EL (cell line): ENCODE measurements around the gene CPEB2.

Experiments
- DNase-seq: peaks from one replicate; pipeline ENCODE4 v3.0.0-alpha.2; 2016

CPEB2 gene

DNA sequence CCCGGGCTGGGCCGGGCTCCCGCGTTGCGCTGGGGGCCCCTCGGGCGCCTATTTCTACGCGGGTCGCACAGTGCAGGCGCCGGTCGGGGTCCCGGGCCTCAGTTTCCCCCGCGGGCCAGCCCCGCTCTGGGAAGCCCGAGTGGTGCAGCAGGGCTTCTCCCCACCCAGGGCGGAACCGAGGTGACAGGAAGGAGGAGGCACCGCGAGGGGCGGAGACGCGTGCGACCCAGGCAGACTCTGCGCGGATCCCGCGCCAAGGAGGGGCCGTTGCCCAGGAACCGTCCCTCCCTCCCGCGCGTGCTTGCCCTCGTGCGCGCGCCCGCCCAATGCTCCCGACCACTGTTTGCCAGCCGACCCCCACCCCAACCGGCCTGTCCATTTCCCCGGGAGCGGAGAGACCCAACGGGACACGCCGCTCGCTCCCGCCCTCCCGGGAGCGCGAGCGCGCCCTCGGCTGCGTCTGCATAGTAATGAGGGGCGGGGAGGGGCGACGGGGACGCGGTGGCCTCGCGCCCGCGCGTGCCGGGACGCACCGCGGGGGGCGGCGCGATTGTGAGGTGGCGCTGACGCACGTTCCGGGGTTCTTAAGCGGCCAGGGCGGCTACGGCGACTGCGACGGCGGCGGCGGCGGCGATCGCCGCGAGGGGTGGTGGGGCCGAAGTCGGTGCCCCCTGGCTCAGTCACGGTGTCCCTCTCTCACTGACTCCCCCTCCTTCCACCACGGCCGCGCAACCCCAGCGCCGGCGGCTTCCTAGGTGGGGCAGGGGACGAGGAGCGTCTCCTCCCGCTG lies at the start of gene CPEB2:
Gene CPEB2, plus strand, starts transcription at position 613 of the 790 bp plus-strand sequence. CDS start 193 bp downstream, outside the sequence.
- peak; percentile 95 for DNase-seq

DNA sequence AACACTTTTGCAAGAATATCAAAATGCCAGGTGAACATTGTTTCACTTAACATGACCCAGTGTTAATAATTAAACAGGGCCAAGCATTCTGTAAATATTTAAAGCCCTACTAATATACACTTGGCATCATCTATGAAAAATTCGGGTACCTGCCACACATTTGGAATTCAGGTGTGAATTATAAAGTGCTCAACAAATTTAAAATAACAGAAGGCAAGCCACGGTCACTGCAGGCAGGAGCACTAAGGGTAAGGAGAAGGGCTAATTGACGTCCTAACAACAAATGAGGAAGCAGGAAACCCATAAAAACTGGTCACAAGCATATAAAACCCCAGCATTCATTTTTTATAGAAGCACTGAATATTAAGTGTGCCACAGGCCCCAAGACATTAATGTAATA lies 43.8 kb upstream of the CPEB2 start:
- no peak for DNase-seq

DNA sequence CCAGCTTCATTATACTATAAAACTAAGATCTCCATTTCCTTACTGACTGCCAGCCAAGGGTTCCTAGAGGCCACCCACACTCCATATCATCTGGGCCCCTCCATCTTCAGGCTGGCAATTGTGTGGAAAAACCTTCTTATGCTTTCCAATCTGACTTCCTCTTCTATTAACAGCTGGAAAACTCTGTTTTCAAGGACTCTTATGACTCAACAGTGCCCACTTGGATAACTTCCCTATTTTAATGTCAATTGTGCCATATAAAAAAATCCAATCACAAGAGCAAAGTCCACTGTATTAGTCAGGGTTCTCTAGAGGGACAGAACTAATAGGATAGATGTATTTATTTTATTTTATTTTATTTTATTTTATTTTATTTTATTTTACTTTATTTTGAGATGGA lies 41.0 kb upstream of the CPEB2 start:
- DNase-seq = no peak

DNA sequence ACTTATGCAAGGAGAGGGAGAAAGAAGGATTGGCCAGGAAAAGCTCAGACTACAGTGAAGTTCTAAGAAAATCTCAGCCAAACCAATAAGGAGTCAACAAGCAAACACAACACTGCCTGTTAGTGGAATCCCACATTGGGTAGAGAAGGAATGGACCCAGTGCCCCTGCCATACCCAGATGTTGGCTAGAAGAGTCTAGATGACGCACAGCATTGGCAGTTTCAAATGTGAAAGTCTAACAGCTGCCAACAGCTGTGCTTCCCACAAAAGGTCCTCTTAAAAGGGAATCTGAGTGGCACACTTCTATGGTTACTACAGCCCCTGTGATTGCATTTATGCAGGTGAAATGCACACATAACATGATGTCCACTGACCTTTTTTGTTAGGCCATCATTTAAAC lies 37.2 kb upstream of the CPEB2 start:
- no peak for DNase-seq

DNA sequence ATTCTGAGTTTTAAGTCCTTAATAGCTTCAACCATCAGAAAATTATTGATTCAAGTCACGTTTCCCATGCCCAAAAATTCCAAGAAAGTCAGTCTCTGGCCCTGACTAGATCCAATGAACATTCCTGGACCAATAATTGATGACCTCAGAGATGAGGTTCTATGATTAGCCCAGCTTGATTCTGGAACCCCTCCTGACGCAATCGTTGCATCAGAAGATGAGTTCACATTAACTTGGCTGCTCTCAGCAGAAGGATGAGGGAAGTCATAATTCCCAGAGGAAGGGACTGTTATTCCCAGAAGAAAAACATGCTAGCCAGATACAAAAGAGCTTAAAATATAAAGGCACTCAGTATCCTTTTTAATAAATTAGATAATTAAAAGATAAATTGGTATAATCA lies 34.3 kb upstream of the CPEB2 start:
- DNase-seq = peak; percentile 3

DNA sequence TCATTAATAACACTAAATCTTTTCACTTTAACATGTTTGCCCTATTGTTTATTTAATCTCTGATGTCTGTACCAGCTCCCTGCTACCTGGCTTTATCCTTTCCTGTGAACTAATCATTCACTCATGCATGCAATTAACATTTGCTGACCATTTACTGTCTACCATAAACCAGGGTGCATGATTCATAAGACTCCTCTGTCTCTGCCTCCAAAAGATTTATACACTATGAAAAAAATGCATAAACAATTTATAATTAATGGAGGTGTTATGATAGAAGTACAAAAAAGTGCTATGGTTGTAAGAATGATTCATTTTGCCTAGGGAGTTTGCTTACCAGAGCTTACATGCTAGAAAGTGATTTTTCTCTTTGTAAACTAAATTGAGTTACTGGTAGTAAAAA lies 24.5 kb upstream of the CPEB2 start:
- DNase-seq = no peak

DNA sequence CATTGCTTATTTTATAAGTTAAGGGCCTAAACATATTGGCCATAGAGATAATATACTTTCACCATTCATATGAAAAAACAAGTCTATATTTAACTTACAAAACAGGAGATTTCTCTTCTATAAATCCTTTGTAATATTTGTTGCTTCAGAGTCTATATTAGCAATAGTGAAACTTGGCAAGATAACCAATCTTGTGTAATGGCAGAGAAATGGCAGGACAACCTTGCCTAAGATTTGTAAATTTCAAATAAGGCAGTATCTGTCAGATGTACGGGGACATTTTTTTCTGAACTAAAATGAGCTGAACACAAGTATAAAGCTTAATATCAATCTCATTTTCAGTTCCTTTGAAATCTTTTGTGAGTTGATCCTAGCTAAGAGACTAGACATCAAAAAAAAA lies 17.8 kb upstream of the CPEB2 start:
- no peak for DNase-seq

DNA sequence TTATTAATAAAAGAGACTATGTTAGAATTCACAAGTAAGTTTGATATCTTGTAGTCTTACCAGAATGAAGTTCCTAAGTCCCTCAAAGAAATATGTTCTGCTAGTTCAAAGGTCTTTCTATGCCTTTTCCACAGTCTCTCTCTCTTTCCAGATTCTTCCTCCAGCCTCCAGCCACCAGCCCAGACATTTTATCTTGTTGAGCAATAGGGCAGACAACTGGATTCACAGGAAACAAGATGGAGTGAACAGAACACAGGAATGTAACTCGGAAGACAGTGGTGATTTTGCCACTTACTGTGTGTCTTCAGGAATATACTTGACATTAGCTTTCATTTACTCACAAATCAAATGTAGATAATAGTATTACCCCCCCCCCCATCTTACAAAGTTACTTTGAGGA lies 17.1 kb upstream of the CPEB2 start:
- no peak for DNase-seq

DNA sequence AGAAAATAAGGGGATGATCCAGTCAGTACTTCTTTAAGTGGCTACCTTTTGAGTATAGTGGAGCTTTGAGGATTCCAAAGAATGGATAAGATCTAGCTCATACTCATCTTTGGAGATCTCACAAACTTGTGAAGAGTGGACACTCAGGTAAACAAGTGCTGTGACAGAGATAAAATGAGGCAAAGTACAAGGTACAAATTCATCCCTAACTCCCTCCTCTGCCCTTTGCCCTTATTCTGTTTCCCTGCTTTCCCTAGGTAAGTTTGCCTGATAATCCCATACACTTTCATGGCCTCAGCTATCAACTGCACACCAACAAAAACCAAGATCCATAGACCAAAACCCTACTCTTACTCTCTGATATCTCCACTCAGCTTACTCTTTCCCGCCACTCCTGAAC lies 16.4 kb upstream of the CPEB2 start:
- DNase-seq = no peak

DNA sequence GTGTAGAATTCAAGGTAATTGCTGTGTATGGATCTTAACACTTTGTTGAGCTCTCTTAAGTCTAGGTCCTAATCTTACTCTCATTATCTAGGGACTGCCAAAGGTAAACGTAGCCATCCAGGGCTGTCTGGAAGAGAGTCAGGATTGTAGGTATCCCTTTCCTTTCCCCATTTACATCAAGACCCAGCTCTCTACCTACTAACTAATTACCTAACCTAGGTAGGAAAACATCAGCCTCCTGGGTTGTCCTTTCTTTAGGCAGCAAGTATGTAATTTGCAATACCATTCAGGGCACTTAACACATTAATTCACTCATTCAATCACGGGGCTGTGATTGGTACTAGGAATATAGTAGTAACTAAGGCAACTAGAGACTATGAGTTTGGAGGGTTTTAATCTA lies 15.2 kb upstream of the CPEB2 start:
- DNase-seq = no peak

DNA sequence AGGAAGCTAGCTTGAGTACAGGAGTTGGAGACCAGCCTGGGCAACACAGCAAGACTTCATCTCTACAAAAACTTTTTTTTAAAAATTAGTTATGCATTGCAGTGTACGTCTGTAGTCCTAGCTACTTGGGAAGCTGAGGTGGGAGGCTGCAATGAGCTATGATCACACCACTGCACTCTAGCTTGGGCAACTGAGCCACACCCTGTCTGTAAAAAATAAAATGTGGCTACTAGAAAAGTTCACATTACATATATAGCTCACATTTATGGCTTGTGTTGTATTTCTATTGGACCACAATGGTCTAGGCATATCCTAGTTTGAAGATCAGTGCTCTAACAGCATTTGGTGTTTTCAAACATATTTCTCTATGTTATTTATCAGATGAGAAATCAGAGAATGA lies 11.8 kb upstream of the CPEB2 start:
- DNase-seq = no peak

DNA sequence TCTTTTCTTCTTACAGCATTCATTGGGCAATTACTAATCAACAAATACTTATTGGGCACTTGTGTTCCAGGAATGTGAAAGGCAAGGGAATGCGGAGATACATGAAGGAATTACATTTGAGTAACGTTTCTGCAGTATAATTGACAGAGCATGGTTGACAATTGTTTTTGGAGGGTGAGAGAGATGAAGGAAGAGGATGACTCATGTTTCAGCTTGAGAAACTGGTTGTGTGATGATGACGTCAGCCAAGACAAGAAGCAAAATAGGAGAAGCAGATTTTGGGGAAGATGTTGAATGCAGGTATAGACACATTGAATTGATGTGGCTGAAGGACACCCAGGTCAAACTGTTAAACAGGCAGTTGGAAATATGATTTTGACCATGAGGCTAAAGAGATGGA lies 8.0 kb upstream of the CPEB2 start:
- peak; percentile 49 for DNase-seq

DNA sequence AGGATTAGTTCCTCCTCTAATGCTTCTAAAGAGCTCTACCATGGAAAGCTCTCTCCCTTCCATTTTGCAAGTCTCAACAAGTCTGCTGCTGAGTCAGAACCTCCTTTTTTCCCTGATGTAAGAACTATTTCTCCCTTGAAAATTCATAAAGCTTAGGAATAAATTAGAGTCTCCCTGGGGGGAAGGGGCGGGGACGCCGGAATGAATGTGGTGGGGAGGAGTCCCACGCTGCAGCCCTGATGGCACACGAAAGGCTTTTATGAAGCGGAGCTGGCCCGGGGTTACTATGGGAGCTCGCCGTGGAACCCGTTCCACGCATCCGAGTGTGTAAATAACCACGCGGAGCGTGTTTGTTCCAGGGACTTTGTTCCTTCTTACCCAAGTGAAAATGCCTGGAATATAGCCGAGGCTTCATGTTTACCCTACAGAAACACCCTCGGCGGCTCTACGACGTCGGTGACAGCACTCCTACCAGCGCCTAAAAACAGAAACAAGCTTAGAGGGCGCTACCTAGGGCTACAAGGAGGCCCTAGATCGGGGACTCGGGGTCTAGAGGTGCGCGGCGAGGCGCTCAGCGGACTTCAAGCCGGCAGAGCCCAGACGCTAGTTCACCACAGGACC lies 923 bp upstream of the CPEB2 start:
- peak; percentile 84 for DNase-seq

DNA sequence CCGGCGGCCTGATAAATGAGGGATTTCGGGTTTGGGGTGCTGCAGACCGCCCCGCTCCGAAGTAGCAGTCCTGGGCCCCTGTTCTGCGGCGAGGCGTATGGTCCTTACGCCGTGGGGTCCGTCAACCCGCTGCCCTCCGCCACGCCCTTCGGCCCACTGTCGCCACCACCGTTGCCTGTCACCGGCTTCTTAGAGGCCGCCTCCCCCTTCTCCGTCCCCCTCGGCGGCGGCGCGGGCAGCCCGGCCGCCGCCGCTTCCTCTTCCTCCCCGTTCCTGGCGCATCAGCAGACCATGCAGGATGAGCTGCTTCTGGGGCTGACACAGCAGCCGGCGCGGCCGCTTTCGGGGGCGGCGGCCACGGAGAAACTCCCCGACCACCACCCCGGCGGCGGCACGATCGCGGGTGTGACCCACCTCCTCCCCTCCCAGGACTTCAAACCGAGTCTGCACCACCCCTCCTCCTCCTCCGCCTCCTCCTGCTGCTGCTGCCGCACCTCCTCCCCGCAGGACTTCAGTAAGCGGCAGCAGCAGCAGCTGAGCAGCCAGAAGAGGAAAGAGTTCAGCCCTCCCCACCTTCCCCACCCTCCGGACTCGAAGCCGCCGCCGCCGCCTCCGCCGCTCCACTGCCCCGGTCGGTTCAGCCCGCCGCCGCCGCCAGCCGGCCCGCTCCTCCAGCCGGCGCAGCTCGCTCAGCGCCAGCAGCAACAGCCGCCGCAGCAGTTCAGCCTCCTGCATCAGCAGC lies 549 bp downstream of the CPEB2 start:
- DNase-seq = peak; percentile 77

DNA sequence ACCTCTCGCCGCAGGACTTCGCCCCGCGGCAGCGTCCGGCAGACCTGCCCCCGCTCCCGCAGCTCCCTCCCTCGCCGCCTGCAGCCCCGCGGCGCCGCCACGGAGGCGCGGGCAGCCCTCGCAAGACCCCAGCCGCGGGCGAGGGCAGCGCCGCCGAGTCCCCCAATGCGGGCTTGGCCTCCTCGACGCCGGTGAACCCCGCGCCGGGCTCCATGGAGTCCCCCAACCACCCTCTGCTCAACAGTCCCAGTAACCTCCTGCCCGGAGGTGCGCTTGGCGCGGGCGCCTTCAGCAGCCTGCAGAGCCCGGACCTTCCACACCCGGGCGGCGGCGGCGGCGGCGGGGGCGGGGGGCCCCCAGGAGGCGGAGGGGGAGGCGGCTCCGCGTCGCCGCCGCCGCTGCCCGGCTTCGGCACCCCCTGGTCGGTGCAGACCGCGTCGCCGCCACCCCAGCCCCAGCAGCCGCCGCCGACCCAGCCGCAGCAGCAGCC lies 1.2 kb downstream of the CPEB2 start:
- DNase-seq = no peak

DNA sequence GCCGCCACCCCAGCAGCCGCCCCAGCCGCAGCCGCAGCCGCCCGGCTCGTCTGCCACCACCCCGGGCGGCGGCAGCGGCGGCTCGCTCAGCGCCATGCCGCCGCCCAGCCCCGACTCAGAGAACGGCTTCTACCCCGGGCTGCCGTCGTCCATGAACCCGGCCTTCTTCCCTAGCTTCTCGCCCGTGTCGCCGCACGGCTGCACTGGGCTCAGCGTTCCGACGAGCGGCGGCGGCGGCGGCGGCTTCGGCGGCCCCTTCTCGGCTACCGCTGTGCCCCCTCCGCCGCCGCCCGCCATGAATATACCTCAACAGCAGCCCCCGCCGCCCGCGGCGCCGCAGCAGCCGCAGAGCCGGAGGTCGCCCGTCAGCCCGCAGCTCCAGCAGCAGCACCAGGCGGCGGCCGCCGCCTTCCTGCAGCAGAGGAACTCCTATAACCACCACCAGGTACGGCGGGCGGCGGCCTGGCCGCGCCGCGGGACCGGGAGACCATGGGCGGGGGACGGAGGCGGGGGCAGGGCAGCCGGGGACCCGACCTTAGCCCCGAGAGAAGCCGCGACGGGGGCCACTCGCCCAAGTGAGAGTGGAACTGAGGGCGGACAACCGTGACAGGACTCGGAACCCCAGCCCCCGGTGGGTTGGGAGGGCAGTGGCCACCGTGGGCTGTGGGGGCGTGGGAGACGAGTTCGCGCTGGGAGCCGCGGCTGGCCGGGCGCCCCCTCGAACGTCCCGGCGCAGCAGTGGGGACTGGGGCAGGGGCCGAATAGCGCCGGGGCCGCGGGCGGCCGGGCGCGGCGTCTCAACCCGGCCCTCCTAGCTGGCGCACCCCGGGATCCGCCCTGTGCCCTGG lies 1.8 kb downstream of the CPEB2 start:
- peak; percentile 31 for DNase-seq

DNA sequence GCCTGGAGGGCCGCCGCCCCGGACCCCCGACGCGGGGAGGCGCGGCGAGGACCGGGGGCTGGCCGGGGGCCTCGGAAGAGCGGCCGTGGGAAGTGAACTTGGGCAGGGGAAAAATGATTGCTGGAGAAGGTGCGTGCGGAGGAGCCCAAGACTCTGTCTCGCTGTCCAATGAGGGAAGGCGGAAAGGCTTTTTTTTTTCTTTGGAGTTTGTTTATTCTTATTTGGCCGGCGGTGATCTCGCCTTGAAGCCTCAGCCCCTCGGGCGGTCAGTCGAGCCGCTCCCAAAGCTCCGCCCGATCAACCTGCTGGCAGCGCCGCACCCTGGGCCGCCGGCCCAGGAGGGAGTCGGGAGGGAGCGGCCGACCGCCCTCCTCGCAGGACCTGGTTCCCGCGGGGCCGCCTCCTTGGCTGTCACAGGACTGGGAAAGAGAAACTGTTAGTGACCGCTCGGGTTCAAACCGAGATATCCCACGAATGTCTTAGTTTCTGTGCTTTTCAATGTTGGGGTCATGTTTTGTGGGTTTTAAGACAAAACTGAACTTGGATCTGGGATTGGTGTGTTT lies 2.5 kb downstream of the CPEB2 start:
- DNase-seq = peak; percentile 84

DNA sequence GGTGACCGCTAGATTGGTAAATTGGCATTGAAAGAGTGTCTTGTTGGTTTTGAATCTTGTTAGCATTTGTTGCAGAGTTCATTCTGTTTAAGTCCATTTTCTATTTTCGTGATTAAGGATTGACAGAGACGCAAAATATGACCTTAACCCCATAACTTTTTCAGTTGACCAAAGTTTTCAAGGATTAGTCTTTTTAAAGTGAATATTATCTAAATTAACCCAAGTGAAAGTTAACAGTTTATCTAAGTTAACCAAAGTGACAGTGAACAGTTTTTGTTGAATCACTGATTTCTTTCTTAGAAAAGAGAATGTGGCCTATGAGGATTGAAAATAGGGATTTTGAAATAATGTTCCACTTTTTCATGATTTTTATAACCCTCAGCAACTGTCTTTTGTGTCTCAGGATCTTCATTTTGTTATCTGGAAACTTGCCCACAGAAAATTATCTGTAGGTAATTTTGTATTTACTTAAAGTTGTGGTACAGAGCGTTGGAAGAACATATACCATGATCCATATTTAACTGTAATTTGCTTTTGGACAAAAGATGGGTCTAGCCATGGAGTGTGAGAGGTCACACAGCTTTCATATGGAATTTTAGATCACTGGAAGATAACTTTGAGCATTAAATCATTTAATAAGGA lies 3.3 kb downstream of the CPEB2 start:
- DNase-seq = peak; percentile 8

DNA sequence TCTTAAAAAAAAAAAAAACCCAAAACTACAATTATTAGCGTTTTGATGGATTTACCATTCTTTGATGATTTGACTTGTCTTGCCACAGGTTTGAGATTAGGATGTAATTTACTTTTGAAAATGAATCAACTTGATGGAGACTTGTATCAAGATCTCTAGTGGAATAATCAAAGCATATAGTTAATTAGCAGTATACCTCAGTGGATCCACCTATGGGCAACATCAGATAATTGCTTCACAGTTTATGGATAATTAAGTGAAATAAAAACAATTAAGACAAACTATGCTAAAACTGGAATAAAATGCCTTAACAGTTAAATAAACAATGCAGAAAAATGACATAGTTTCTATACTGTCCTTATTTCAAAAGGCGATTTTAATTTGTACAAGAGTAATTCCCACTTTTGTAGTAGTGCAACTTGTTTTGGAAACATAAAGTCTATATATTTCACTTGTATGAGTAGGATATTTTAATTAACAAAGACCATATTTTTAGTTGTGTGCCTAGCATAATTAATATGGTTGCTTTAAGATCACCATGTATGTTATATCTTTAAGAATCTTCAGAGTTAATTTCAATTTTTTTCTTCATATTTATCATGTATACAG lies 4.2 kb downstream of the CPEB2 start:
- no peak for DNase-seq

DNA sequence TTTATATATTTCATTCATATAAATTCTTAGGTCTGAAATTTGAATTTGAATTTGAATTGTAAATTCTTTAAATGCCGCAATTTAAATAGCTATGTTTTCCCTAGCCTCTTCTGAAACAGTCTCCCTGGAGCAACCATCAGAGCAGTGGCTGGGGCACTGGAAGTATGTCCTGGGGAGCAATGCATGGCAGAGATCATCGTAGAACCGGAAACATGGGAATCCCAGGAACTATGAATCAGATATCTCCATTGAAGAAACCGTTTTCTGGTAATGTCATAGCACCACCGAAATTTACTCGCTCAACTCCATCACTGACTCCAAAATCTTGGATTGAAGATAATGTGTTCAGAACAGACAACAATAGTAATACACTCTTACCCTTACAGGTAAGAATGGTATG lies 4.9 kb downstream of the CPEB2 start:
- no peak for DNase-seq

DNA sequence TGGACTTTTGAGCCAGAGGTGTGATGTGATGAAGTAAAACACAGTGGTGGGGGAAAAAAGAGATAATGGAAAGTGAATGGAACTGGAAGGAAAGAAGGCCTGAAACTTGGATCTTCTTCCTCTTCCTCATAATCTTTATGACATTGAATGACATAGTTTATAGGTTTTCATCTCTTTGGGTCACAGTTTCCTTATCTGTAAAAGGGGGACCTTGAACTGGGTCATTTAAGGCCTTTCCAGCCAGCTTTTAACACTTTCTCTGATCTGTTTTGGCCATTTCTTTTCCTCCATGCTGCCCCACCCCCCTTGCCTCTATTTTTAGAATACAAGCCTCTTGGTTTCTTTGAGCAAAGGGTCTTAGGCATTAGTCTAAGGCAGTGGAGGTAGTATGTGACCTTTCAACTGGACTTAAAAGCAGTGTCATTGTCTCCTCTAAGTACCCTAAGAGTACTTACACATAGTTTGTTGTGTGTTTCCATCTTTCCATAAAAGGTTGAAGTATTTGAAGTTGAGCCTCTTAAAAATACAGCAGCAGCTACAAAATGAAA lies 7.8 kb downstream of the CPEB2 start:
- DNase-seq = no peak
